ENCODE measurements around the gene GPSM3. TPM values are rescaled to one million over a fixed set of nuclear protein-coding genes. Genes with fewer than 3 reads are reported as not detected.

The GPSM3 gene
- total and polyA plus RNA-seq, 2 of the 13 experiments (the other 11 are each of a cell fraction or from before 2014, with no cell fraction given) = 0.18 to 6.2 TPM

- H4K20me1 ChIP-seq (ENCODE audit: insufficient read depth, low read length) = no peaks in the 10 kb centered on the region
- H2AFZ ChIP-seq (ENCODE audit: low read length) = no peak overlapping the region
- no TSS peak for BruUV-seq (replicated peaks)
- no peak for ATAC-seq
- H3K4me2 ChIP-seq (ENCODE audit: low read depth, low read length) = no peak overlapping the region
- intact Hi-C loops (cut with micrococcal nuclease; ENCODE audit: unreplicated experiment) (no loop called here), in situ Hi-C loops (cut with HindIII; ENCODE audit: extremely low pct_ligation_motif_present, low pct_unique_long_range_greater_than_20kb) (no loop called here)
- no peak for TF ChIP-seq ISX (CRISPR knock-in tag; conservative IDR thresholded peaks at IDR 0.05)
- TF ChIP-seq ARNTL (CRISPR knock-in tag; IDR thresholded peaks at IDR 0.05) = no peak
- TF ChIP-seq NFE2L2 (IDR thresholded peaks at IDR 0.05; ENCODE audit: low read length) = no peak
- TF ChIP-seq ZNF20 (CRISPR knock-in tag; IDR thresholded peaks at IDR 0.05) = no peak
- TF ChIP-seq RBFOX2 (IDR thresholded peaks at IDR 0.05; ENCODE audit: low read depth, low read length) = peak; percentile 69; the same call in 1 of the 2 replicates
- peak; percentile 77 for TF ChIP-seq AGO2 (optimal IDR thresholded peaks at IDR 0.05; ENCODE audit: low read depth, low read length)
- H3K36me3 ChIP-seq (replicated peaks in 1 of 2; ENCODE audit: control insufficient read depth in 1 of 2, insufficient read depth in 2 of 2, low read length in 2 of 2) = peaks cover 20 to 60% of the 10 kb centered on the region in 2 experiments
- ChIA-PET POLR2A (interaction anchor here (1.3 to 1.5 kb wide), 2 partner anchors 9 to 10 kb away, joined by 3 to 5 read pairs; partner anchors contain the start of gene AGPAT1), CTCF (ENCODE audit: low intra/inter-chr PET ratio, low total read pairs) (interaction anchor here (0.9 kb wide), 1 partner anchor 48 kb away, joined by 3 read pairs; no protein-coding TSS in a partner anchor)
- no peak overlapping the region for H3K4me3 ChIP-seq (replicated peaks in 1 of 3; ENCODE audit: insufficient read depth in 1 of 3, low read depth in 2 of 3, low read length in 3 of 3)
- no peak for DNase-seq (ENCODE audit: low spot score)
- no peak for FAIRE-seq
- H3K79me2 ChIP-seq (ENCODE audit: insufficient read depth, low read length) = peaks cover under 1% of the 10 kb centered on the region
- no peak overlapping the region for H3K27ac ChIP-seq (ENCODE audit: extremely low read length, insufficient read depth, low read length)
- H3K9ac ChIP-seq (ENCODE audit: insufficient read depth, low read depth, low read length) = no peak overlapping the region
- 97% methylated on average over 32 of the region's 32 CpGs for WGBS (ENCODE audit: low lambda C conversion rate)
- no peaks in the 10 kb centered on the region for H3K9me3 ChIP-seq (ENCODE audit: low read length)
- H3K27me3 ChIP-seq (ENCODE audit: control insufficient read depth in 1 of 2, insufficient read depth in 2 of 2, low read length in 2 of 2) = no peaks in the 10 kb centered on the region
- H3K4me1 ChIP-seq (ENCODE audit: insufficient read depth, low read length) = no peaks in the 10 kb centered on the region
These were observed 25.2 kb downstream of the GPSM3 start for GRCh38 chr6:32167154-32167760.

GRCh38 chr6:32166411-32167061, 25.9 kb downstream of the GPSM3 start:
- intact Hi-C loops (cut with micrococcal nuclease; ENCODE audit: unreplicated experiment) (no loop called here), in situ Hi-C loops (cut with HindIII; ENCODE audit: extremely low pct_ligation_motif_present, low pct_unique_long_range_greater_than_20kb) (no loop called here)
- Histone ChIP-seq H3K36me3 (replicated peaks in 1 of 2; ENCODE audit: control insufficient read depth in 1 of 2, insufficient read depth in 2 of 2, low read length in 2 of 2) (peaks cover 20 to 60% of the 10 kb centered on the region in 2 experiments), H3K4me3 (replicated peaks in 1 of 3; ENCODE audit: insufficient read depth in 1 of 3, low read depth in 2 of 3, low read length in 3 of 3) (no peak overlapping the region), H4K20me1 (ENCODE audit: insufficient read depth, low read length) (no peaks in the 10 kb centered on the region), H3K4me2 (ENCODE audit: low read depth, low read length) (no peak overlapping the region), H3K9me3 (ENCODE audit: low read length) (no peaks in the 10 kb centered on the region), H3K27me3 (ENCODE audit: control insufficient read depth in 1 of 2, insufficient read depth in 2 of 2, low read length in 2 of 2) (no peaks in the 10 kb centered on the region), H3K79me2 (ENCODE audit: insufficient read depth, low read length) (no peaks in the 10 kb centered on the region), H3K27ac (ENCODE audit: extremely low read length, insufficient read depth, low read length) (no peak overlapping the region), H2AFZ (ENCODE audit: low read length) (no peak overlapping the region), H3K9ac (ENCODE audit: insufficient read depth, low read depth, low read length) (no peak overlapping the region), H3K4me1 (ENCODE audit: insufficient read depth, low read length) (no peaks in the 10 kb centered on the region)
- BruUV-seq (replicated peaks) = no TSS peak
- no peak for DNase-seq (ENCODE audit: low spot score)
- ATAC-seq = no peak; the same call in 2 of the 3 replicates
- ChIA-PET CTCF (ENCODE audit: low intra/inter-chr PET ratio, low total read pairs) (interaction anchor here (0.9 kb wide), 1 partner anchor 47 kb away, joined by 3 read pairs; no protein-coding TSS in a partner anchor), POLR2A (interaction anchor here (1.0 kb wide), 1 partner anchor 29 kb away, joined by 3 read pairs; no protein-coding TSS in a partner anchor)
- 97% methylated on average over 29 of the region's 30 CpGs for WGBS (ENCODE audit: low lambda C conversion rate)
- no peak for FAIRE-seq
- no peak for TF ChIP-seq NR2F1 (CRISPR knock-in tag; IDR thresholded peaks at IDR 0.05)
- TF ChIP-seq ZBTB33 (CRISPR knock-in tag; IDR thresholded peaks at IDR 0.05) = no peak
- TF ChIP-seq CTCF (CRISPR knock-in tag; IDR thresholded peaks at IDR 0.05) = peak; percentile 41
- no peak for TF ChIP-seq MTF2 (CRISPR knock-in tag; IDR thresholded peaks at IDR 0.05; ENCODE audit: borderline replicate concordance)
- peak; percentile 19; the same call in 1 of the 2 replicates for TF ChIP-seq STAG1 (CRISPR knock-in tag; IDR thresholded peaks at IDR 0.05)
